Mucosa of descending colon (tissue), 3 donors: ENCODE results near the gene NKPD1. TPM values are rescaled to one million over a fixed set of nuclear protein-coding genes. Genes with fewer than 3 reads are reported as not detected.
A peak's percentile ranks its signal among the peaks of the same experiment; 100 is the strongest.

Source experiments
- ATAC-seq: fragments of 200-7000 bp; cut with Tn5 transposase; one replicate; pipeline ENCODE4 v1.9.1; 2020; ENCODE audit warnings: mild to moderate bottlenecking, moderate library complexity
- DNase-seq, 3 donors: peaks; one replicate each; pipeline ENCODE4 v3.0.0-alpha.2; 2020
- H3K36me3 ChIP-seq: fragments of 200-600 bp; one replicate; pipeline ENCODE4 v1.8.0; 2021; ENCODE audit warnings: low read depth, mild to moderate bottlenecking
- H3K4me1 ChIP-seq: fragments of 200-600 bp; one replicate; pipeline ENCODE4 v1.8.0; 2021; ENCODE audit warnings: low read depth, mild to moderate bottlenecking
- H3K4me3 ChIP-seq: fragments of 200-600 bp; one replicate; pipeline ENCODE4 v1.8.0; 2021; ENCODE audit warnings: mild to moderate bottlenecking
- H3K9me3 ChIP-seq: fragments of 200-600 bp; one replicate; pipeline ENCODE4 v1.8.0; 2021; ENCODE audit warnings: mild to moderate bottlenecking
- CTCF ChIP-seq: fragments of 200-600 bp; IDR thresholded peaks from one replicate; pipeline ENCODE4 v1.8.0; 2022; ENCODE audit warnings: antibody characterized with exemption, mild to moderate bottlenecking
- intact Hi-C, 2 donors: fragments of 100-400 bp; cut with DNase I in 1 of 2; cut with micrococcal nuclease in 1 of 2; formaldehyde crosslinking; loops; one replicate each; pipeline versions ENCODE4 v1.11.0 to v1.11.1; 2022; cut with DNase I, micrococcal nuclease
- total RNA-seq, 3 donors: library from RNA; stranded (reverse); fragmentation: NEBNext Ultra II Directional in 2 of 3; extraction: Animal tissue kit (Norgen Biotek cat#: 25700) in 2 of 3; gene quantifications; one replicate each; pipeline versions ENCODE4 v1.2.1 to v1.2.4, GENCODE V29; 2021 to 2023
- donor health status: DM: no; HTN: no; CAD: no; lungs with moderate emphysema.
- donor health status: DM: no; HTN: no; CAD: no.
- donor health status: DM: no; HTN: yes; CAD: no.

Gene NKPD1
- total RNA-seq, 3 donors from 2014 or later, result not detected

- no peak overlapping the region for H3K4me3 ChIP-seq
- intact Hi-C loops, result no loop called here
- no peak for TF ChIP-seq CTCF
- no peaks in the 10 kb centered on the region for H3K36me3 ChIP-seq
- H3K9me3 ChIP-seq, result no peaks in the 10 kb centered on the region
- no peaks in the 10 kb centered on the region for H3K4me1 ChIP-seq
- DNase-seq (no peak), ATAC-seq (no peak)
Observed at GRCh38 chr19:45195764-45196163, 35.0 kb upstream of the NKPD1 start.

- H3K4me1 ChIP-seq, result no peaks in the 10 kb centered on the region
- H3K4me3 ChIP-seq, result no peak overlapping the region
- no peak for TF ChIP-seq CTCF
- H3K9me3 ChIP-seq, result no peaks in the 10 kb centered on the region
- no peaks in the 10 kb centered on the region for H3K36me3 ChIP-seq
- intact Hi-C loops, result no loop called here
- no peak for DNase-seq
- ATAC-seq, result no peak
Observed at GRCh38 chr19:45191375-45191774, 30.6 kb upstream of the NKPD1 start.

GRCh38 chr19:45189971-45190370, 29.2 kb upstream of the NKPD1 start:
- Histone ChIP-seq H3K4me1 (no peaks in the 10 kb centered on the region), H3K36me3 (no peaks in the 10 kb centered on the region), H3K9me3 (no peaks in the 10 kb centered on the region), H3K4me3 (no peak overlapping the region)
- ATAC-seq (no peak), DNase-seq (no peak)
- intact Hi-C loops, result no loop called here
- no peak for TF ChIP-seq CTCF

GRCh38 chr19:45187421-45188100, 26.8 kb upstream of the NKPD1 start:
- intact Hi-C loops, result no loop called here
- TF ChIP-seq CTCF, result no peak
- Histone ChIP-seq H3K36me3 (no peaks in the 10 kb centered on the region), H3K9me3 (no peaks in the 10 kb centered on the region), H3K4me1 (no peaks in the 10 kb centered on the region), H3K4me3 (no peak overlapping the region)
- DNase-seq, result no peak
- peak; percentile 69 for ATAC-seq

- intact Hi-C loops, result no loop called here
- TF ChIP-seq CTCF, result no peak
- DNase-seq (no peak), ATAC-seq (no peak)
- Histone ChIP-seq H3K4me1 (no peaks in the 10 kb centered on the region), H3K36me3 (no peaks in the 10 kb centered on the region), H3K9me3 (no peaks in the 10 kb centered on the region), H3K4me3 (no peak overlapping the region)
Observed at GRCh38 chr19:45186509-45187334, 25.9 kb upstream of the NKPD1 start.
